Measurements from ENCODE around the gene ADAMTS17.

Gene ADAMTS17

GRCh38 chr15:100206643-100207042 lies 135.1 kb downstream of the ADAMTS17 start:
- no peak for TF ChIP-seq CTCF (IDR thresholded peaks at IDR 0.05)
- Histone ChIP-seq H3K4me3 (no peak overlapping the region), H3K27ac (no peak overlapping the region)
- no peak for DNase-seq (ENCODE audit: low spot score)

- H3K4me3 ChIP-seq = no peak overlapping the region
- no peak for TF ChIP-seq CTCF (IDR thresholded peaks at IDR 0.05)
- no peak overlapping the region for H3K27ac ChIP-seq
- DNase-seq (ENCODE audit: low spot score) = no peak
Observed at GRCh38 chr15:100205549-100206295, 136.1 kb downstream of the ADAMTS17 start.

- DNase-seq (ENCODE audit: low spot score) = no peak
- no peak overlapping the region for H3K27ac ChIP-seq
Observed at GRCh38 chr15:100204771-100205170, 137.0 kb downstream of the ADAMTS17 start.

GRCh38 chr15:100204211-100204610 lies 137.6 kb downstream of the ADAMTS17 start:
- no peak overlapping the region for H3K27ac ChIP-seq
- DNase-seq (ENCODE audit: low spot score) = no peak

More at GRCh38 chr15:100204771-100205170, 137.0 kb downstream of the ADAMTS17 start:
- TF ChIP-seq CTCF (IDR thresholded peaks at IDR 0.05) = no peak
- no peak overlapping the region for H3K4me3 ChIP-seq

GRCh38 chr15:100202309-100202960 lies 139.3 kb downstream of the ADAMTS17 start:
- TF ChIP-seq CTCF (IDR thresholded peaks at IDR 0.05) = no peak
- peak; percentile 45 for DNase-seq (ENCODE audit: low spot score)
- no peak overlapping the region for H3K27ac ChIP-seq
- H3K4me3 ChIP-seq = no peak overlapping the region

More at GRCh38 chr15:100204211-100204610, 137.6 kb downstream of the ADAMTS17 start:
- no peak overlapping the region for H3K4me3 ChIP-seq
- TF ChIP-seq CTCF (IDR thresholded peaks at IDR 0.05) = no peak

GRCh38 chr15:100201376-100202280 lies 140.1 kb downstream of the ADAMTS17 start:
- H3K4me3 ChIP-seq = no peak overlapping the region
- H3K27ac ChIP-seq = no peak overlapping the region
- TF ChIP-seq CTCF (IDR thresholded peaks at IDR 0.05) = no peak
- DNase-seq (ENCODE audit: low spot score) = peak; percentile 53
